ENCODE results near the gene UMODL1. TPM values are rescaled to one million over a fixed set of nuclear protein-coding genes. Genes with fewer than 3 reads are reported as not detected.

The UMODL1 gene
- total and polyA plus RNA-seq, 10 of the 15 experiments (the other 5 are each of a cell fraction or from before 2014, with no cell fraction given) = 0.01 to 0.11 (median 0.03) TPM; not detected in 5

GRCh38 chr21:42145569-42146272 is 74.6 kb downstream of the UMODL1 start (continued):
- TF ChIP-seq, protein P1, sequence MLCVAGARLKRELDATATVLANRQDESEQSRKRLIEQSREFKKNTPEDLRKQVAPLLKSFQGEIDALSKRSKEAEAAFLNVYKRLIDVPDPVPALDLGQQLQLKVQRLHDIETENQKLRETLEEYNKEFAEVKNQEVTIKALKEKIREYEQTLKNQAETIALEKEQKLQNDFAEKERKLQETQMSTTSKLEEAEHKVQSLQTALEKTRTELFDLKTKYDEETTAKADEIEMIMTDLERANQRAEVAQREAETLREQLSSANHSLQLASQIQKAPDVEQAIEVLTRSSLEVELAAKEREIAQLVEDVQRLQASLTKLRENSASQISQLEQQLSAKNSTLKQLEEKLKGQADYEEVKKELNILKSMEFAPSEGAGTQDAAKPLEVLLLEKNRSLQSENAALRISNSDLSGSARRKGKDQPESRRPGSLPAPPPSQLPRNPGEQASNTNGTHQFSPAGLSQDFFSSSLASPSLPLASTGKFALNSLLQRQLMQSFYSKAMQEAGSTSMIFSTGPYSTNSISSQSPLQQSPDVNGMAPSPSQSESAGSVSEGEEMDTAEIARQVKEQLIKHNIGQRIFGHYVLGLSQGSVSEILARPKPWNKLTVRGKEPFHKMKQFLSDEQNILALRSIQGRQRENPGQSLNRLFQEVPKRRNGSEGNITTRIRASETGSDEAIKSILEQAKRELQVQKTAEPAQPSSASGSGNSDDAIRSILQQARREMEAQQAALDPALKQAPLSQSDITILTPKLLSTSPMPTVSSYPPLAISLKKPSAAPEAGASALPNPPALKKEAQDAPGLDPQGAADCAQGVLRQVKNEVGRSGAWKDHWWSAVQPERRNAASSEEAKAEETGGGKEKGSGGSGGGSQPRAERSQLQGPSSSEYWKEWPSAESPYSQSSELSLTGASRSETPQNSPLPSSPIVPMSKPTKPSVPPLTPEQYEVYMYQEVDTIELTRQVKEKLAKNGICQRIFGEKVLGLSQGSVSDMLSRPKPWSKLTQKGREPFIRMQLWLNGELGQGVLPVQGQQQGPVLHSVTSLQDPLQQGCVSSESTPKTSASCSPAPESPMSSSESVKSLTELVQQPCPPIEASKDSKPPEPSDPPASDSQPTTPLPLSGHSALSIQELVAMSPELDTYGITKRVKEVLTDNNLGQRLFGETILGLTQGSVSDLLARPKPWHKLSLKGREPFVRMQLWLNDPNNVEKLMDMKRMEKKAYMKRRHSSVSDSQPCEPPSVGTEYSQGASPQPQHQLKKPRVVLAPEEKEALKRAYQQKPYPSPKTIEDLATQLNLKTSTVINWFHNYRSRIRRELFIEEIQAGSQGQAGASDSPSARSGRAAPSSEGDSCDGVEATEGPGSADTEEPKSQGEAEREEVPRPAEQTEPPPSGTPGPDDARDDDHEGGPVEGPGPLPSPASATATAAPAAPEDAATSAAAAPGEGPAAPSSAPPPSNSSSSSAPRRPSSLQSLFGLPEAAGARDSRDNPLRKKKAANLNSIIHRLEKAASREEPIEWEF (IDR thresholded peaks at IDR 0.05; ENCODE audit: insufficient replicate concordance, low read depth, low read length) = no peak
- TF ChIP-seq FOS (IDR thresholded peaks at IDR 0.05; ENCODE audit: borderline replicate concordance, extremely low read depth, insufficient read length) (no peak), SMARCA5 (IDR thresholded peaks at IDR 0.05) (no peak), SRF (IDR thresholded peaks at IDR 0.05; ENCODE audit: low read depth in 2 of 2, low read length in 2 of 2) (no peak), LARP7 (IDR thresholded peaks at IDR 0.05) (no peak), STAT1 (conservative IDR thresholded peaks at IDR 0.05) (0 out of 2 replicates have a peak, but pooled peaks have one; percentile 65), JUNB (IDR thresholded peaks at IDR 0.05) (no peak), ESRRA (IDR thresholded peaks at IDR 0.05; ENCODE audit: low read length) (no peak), CHD4 (IDR thresholded peaks at IDR 0.05) (no peak), SMC3 (IDR thresholded peaks at IDR 0.05; ENCODE audit: borderline replicate concordance, low read length) (peak; percentile 89), ZNF274 (IDR thresholded peaks at IDR 0.05; ENCODE audit: insufficient read depth, insufficient read length) (no peak), RAD21 (IDR thresholded peaks at IDR 0.05; ENCODE audit: insufficient read depth, low read depth, low read length) (peak; percentile 87), EZH2 (IDR thresholded peaks at IDR 0.05; ENCODE audit: borderline replicate concordance, control insufficient read depth, low read depth, low read length) (no peak), RCOR1 (conservative IDR thresholded peaks at IDR 0.05; ENCODE audit: low read depth, low read length) (no peak), RELA (IDR thresholded peaks at IDR 0.05; ENCODE audit: borderline replicate concordance, partially characterized antibody) (peak; percentile 91), TCF7 (IDR thresholded peaks at IDR 0.05; ENCODE audit: borderline replicate concordance) (no peak), NBN (IDR thresholded peaks at IDR 0.05) (peak; percentile 46; the same call in 1 of the 2 replicates), DPF2 (IDR thresholded peaks at IDR 0.05) (no peak)
- TF ChIP-seq, protein P2, sequence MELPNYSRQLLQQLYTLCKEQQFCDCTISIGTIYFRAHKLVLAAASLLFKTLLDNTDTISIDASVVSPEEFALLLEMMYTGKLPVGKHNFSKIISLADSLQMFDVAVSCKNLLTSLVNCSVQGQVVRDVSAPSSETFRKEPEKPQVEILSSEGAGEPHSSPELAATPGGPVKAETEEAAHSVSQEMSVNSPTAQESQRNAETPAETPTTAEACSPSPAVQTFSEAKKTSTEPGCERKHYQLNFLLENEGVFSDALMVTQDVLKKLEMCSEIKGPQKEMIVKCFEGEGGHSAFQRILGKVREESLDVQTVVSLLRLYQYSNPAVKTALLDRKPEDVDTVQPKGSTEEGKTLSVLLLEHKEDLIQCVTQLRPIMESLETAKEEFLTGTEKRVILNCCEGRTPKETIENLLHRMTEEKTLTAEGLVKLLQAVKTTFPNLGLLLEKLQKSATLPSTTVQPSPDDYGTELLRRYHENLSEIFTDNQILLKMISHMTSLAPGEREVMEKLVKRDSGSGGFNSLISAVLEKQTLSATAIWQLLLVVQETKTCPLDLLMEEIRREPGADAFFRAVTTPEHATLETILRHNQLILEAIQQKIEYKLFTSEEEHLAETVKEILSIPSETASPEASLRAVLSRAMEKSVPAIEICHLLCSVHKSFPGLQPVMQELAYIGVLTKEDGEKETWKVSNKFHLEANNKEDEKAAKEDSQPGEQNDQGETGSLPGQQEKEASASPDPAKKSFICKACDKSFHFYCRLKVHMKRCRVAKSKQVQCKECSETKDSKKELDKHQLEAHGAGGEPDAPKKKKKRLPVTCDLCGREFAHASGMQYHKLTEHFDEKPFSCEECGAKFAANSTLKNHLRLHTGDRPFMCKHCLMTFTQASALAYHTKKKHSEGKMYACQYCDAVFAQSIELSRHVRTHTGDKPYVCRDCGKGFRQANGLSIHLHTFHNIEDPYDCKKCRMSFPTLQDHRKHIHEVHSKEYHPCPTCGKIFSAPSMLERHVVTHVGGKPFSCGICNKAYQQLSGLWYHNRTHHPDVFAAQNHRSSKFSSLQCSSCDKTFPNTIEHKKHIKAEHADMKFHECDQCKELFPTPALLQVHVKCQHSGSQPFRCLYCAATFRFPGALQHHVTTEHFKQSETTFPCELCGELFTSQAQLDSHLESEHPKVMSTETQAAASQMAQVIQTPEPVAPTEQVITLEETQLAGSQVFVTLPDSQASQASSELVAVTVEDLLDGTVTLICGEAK (IDR thresholded peaks at IDR 0.05; ENCODE audit: borderline replicate concordance) = no peak
- TF ChIP-seq, protein P3, sequence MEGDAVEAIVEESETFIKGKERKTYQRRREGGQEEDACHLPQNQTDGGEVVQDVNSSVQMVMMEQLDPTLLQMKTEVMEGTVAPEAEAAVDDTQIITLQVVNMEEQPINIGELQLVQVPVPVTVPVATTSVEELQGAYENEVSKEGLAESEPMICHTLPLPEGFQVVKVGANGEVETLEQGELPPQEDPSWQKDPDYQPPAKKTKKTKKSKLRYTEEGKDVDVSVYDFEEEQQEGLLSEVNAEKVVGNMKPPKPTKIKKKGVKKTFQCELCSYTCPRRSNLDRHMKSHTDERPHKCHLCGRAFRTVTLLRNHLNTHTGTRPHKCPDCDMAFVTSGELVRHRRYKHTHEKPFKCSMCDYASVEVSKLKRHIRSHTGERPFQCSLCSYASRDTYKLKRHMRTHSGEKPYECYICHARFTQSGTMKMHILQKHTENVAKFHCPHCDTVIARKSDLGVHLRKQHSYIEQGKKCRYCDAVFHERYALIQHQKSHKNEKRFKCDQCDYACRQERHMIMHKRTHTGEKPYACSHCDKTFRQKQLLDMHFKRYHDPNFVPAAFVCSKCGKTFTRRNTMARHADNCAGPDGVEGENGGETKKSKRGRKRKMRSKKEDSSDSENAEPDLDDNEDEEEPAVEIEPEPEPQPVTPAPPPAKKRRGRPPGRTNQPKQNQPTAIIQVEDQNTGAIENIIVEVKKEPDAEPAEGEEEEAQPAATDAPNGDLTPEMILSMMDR (IDR thresholded peaks at IDR 0.05 in 2 of 3, conservative IDR thresholded peaks at IDR 0.05 in 1 of 3; ENCODE audit: control insufficient read depth in 2 of 3, extremely low read depth in 1 of 3, insufficient read depth in 1 of 3, low read depth in 3 of 3, low read length in 3 of 3) = peak; percentile 90 to 96 (median 91); a peak in 5 of 6 replicates

All from GM12878 (cell line).